ENCODE measurements around the gene FOXQ1. TPM values are rescaled to one million over a fixed set of nuclear protein-coding genes. Genes with fewer than 3 reads are reported as not detected.

The FOXQ1 gene
- total RNA-seq (2014; rRNA removed; shearing (Covaris generic)): not detected in 2 replicates
- not detected in 2 replicates for total RNA-seq (2022)
- Bru-seq, nascent RNA: percentile 13 among the genes with signal in this experiment
- percentile 28 among the genes with signal in this experiment for BruChase-seq, experiment 1, labeled RNA remaining after a 6-hour chase
- BruChase-seq, experiment 2, labeled RNA remaining after a 2-hour chase: not detected
- long read RNA-seq: 0 reads

GRCh38 chr6:1311400-1312202 lies at the start of gene FOXQ1:
Gene FOXQ1 (plus strand): TSS chr6:1312098. CDS start chr6:1312705, 607 bp downstream.
- Histone ChIP-seq H3K9me3 (ENCODE audit: low read length) (no peaks in the 10 kb centered on the region), H3K9me2 (ENCODE audit: insufficient read depth, low read length) (no peaks in the 10 kb centered on the region), H3K36me3 (ENCODE audit: insufficient read depth, low read length) (no peaks in the 10 kb centered on the region), H4K20me1 (ENCODE audit: insufficient read depth, low read length) (no peaks in the 10 kb centered on the region), H3K27ac (ENCODE audit: low read depth, low read length, poor library complexity, severe bottlenecking) (no peak within 1 kb of the TSS), H3K79me2 (ENCODE audit: insufficient read depth, low read depth, low read length) (no peaks in the 10 kb centered on the region), H2AFZ (ENCODE audit: low read length) (no peak within 1 kb of the TSS), H3K4me1 (ENCODE audit: insufficient read depth, low read length, poor library complexity, severe bottlenecking) (no peaks in the 10 kb centered on the region), H3K4me3 (ENCODE audit: low read depth, low read length, poor library complexity, severe bottlenecking) (no peak within 1 kb of the TSS), H3K4me2 (ENCODE audit: low read length) (no peak within 1 kb of the TSS)
- no peak for DNase-seq (ENCODE audit: low spot score)
- TF ChIP-seq EZH2phosphoT487 (IDR thresholded peaks at IDR 0.05; ENCODE audit: borderline replicate concordance, low read depth, low read length): no peak
- intact Hi-C loops (cut with micrococcal nuclease; ENCODE audit: unreplicated experiment): no loop called here
- no TSS peak for BruUV-seq (replicated peaks)
- POLR2A ChIA-PET: no interaction called here
- CTCF ChIA-PET (ENCODE audit: unreplicated experiment): no interaction called here

GRCh38 chr6:1262704-1263038 lies 49.2 kb upstream of the FOXQ1 start:
- ChIA-PET POLR2A (no interaction called here), CTCF (ENCODE audit: unreplicated experiment) (no interaction called here)
- intact Hi-C loops (cut with micrococcal nuclease; ENCODE audit: unreplicated experiment): no loop called here
- H3K4me1 ChIP-seq (ENCODE audit: insufficient read depth, low read length, poor library complexity, severe bottlenecking): no peaks in the 10 kb centered on the region
- no peaks in the 10 kb centered on the region for H3K9me3 ChIP-seq (ENCODE audit: low read length)
- H2AFZ ChIP-seq (ENCODE audit: low read length): no peak overlapping the region
- no TSS peak for BruUV-seq (replicated peaks)
- H3K4me3 ChIP-seq (ENCODE audit: low read depth, low read length, poor library complexity, severe bottlenecking): no peak overlapping the region
- TF ChIP-seq CTCF (conservative IDR thresholded peaks at IDR 0.05; ENCODE audit: low read length) (no peak), EZH2phosphoT487 (IDR thresholded peaks at IDR 0.05; ENCODE audit: borderline replicate concordance, low read depth, low read length) (no peak)
- H3K36me3 ChIP-seq (ENCODE audit: insufficient read depth, low read length): no peaks in the 10 kb centered on the region
- no peaks in the 10 kb centered on the region for H3K79me2 ChIP-seq (ENCODE audit: insufficient read depth, low read depth, low read length)
- no peak overlapping the region for H3K27ac ChIP-seq (ENCODE audit: low read depth, low read length, poor library complexity, severe bottlenecking)
- no peak overlapping the region for H3K4me2 ChIP-seq (ENCODE audit: low read length)
- DNase-seq (ENCODE audit: low spot score): no peak
- no peaks in the 10 kb centered on the region for H3K9me2 ChIP-seq (ENCODE audit: insufficient read depth, low read length)
- no peaks in the 10 kb centered on the region for H4K20me1 ChIP-seq (ENCODE audit: insufficient read depth, low read length)

- H3K27ac ChIP-seq (ENCODE audit: low read depth, low read length, poor library complexity, severe bottlenecking): no peak overlapping the region
- no peak overlapping the region for H2AFZ ChIP-seq (ENCODE audit: low read length)
- BruUV-seq (replicated peaks): no TSS peak
These were observed 48.7 kb upstream of the FOXQ1 start for GRCh38 chr6:1263039-1263849.

More at GRCh38 chr6:1263039-1263849, 48.7 kb upstream of the FOXQ1 start:
- Histone ChIP-seq H3K9me2 (ENCODE audit: insufficient read depth, low read length) (no peaks in the 10 kb centered on the region), H3K79me2 (ENCODE audit: insufficient read depth, low read depth, low read length) (no peaks in the 10 kb centered on the region), H4K20me1 (ENCODE audit: insufficient read depth, low read length) (no peaks in the 10 kb centered on the region), H3K4me1 (ENCODE audit: insufficient read depth, low read length, poor library complexity, severe bottlenecking) (no peaks in the 10 kb centered on the region), H3K4me2 (ENCODE audit: low read length) (no peak overlapping the region), H3K4me3 (ENCODE audit: low read depth, low read length, poor library complexity, severe bottlenecking) (no peak overlapping the region), H3K36me3 (ENCODE audit: insufficient read depth, low read length) (no peaks in the 10 kb centered on the region), H3K9me3 (ENCODE audit: low read length) (no peaks in the 10 kb centered on the region)
- ChIA-PET POLR2A (no interaction called here), CTCF (ENCODE audit: unreplicated experiment) (no interaction called here)
- TF ChIP-seq CTCF (conservative IDR thresholded peaks at IDR 0.05; ENCODE audit: low read length) (no peak), EZH2phosphoT487 (IDR thresholded peaks at IDR 0.05; ENCODE audit: borderline replicate concordance, low read depth, low read length) (no peak)
- DNase-seq (ENCODE audit: low spot score): no peak
- intact Hi-C loops (cut with micrococcal nuclease; ENCODE audit: unreplicated experiment): no loop called here
